Measurements from ENCODE around the gene SHE.

DNA sequence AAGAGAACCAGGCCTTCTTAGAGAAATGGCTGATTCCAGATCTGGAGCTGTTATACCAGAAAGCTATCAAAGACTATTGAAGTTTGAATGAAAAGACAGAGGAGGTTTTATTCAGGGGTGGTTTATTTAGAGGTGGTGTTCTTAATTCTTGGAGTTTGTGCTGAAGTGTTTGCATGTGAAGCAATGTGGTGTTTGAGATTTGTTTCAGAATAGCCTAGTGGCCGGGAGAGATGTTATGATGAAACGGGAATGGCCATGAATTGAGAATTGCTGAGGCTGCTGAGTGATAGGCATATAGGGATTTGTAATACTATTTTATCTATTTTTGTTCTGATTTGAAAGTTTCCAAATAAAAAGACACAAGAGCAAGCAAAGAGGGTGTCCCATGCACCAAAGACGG lies 10.5 kb upstream of the SHE start:
- TF ChIP-seq, protein P1, sequence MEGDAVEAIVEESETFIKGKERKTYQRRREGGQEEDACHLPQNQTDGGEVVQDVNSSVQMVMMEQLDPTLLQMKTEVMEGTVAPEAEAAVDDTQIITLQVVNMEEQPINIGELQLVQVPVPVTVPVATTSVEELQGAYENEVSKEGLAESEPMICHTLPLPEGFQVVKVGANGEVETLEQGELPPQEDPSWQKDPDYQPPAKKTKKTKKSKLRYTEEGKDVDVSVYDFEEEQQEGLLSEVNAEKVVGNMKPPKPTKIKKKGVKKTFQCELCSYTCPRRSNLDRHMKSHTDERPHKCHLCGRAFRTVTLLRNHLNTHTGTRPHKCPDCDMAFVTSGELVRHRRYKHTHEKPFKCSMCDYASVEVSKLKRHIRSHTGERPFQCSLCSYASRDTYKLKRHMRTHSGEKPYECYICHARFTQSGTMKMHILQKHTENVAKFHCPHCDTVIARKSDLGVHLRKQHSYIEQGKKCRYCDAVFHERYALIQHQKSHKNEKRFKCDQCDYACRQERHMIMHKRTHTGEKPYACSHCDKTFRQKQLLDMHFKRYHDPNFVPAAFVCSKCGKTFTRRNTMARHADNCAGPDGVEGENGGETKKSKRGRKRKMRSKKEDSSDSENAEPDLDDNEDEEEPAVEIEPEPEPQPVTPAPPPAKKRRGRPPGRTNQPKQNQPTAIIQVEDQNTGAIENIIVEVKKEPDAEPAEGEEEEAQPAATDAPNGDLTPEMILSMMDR (IDR thresholded peaks at IDR 0.05; ENCODE audit: low read depth, low read length, missing input control): no peak
- no peak for TF ChIP-seq EGR1 (IDR thresholded peaks at IDR 0.05; ENCODE audit: low read depth in 2 of 2)

All from liver (tissue), 3 donors.